Activated CD8-positive, alpha-beta memory T cell treated with anti-CD3 and anti-CD28 coated beads for 24 hours (primary cell): ENCODE results near the gene CLMP.

ENCODE experiments used
- DNase-seq: peaks from one replicate; pipeline ENCODE4 v3.0.0-alpha.2; 2020

Gene CLMP

GRCh38 chr11:123195188-123196059 is at the start of gene CLMP:
TSS of gene CLMP (minus strand) at chr11:123195248. CDS start at chr11:123194940, 308 bp downstream.
- DNase-seq = peak; percentile 58

- DNase-seq = no peak
Observed at GRCh38 chr11:123241874-123242543, 47.0 kb upstream of the CLMP start.

GRCh38 chr11:123241294-123241693 is 46.2 kb upstream of the CLMP start:
- no peak for DNase-seq

GRCh38 chr11:123239191-123240150 is 44.4 kb upstream of the CLMP start:
- no peak for DNase-seq

- no peak for DNase-seq
Observed at GRCh38 chr11:123238297-123238696, 43.2 kb upstream of the CLMP start.

- no peak for DNase-seq
Observed at GRCh38 chr11:123236879-123237278, 41.8 kb upstream of the CLMP start.

- no peak for DNase-seq
Observed at GRCh38 chr11:123235656-123236261, 40.7 kb upstream of the CLMP start.

GRCh38 chr11:123235117-123235655 is 40.1 kb upstream of the CLMP start:
- DNase-seq = peak; percentile 75

GRCh38 chr11:123233975-123234334 is 38.9 kb upstream of the CLMP start:
- DNase-seq = no peak

GRCh38 chr11:123233280-123233974 is 38.4 kb upstream of the CLMP start:
- DNase-seq = no peak

GRCh38 chr11:123231777-123232176 is 36.7 kb upstream of the CLMP start:
- no peak for DNase-seq

GRCh38 chr11:123231256-123231655 is 36.2 kb upstream of the CLMP start:
- no peak for DNase-seq

- no peak for DNase-seq
Observed at GRCh38 chr11:123230346-123230745, 35.3 kb upstream of the CLMP start.

- DNase-seq = no peak
Observed at GRCh38 chr11:123228496-123229163, 33.6 kb upstream of the CLMP start.

GRCh38 chr11:123227763-123228495 is 32.9 kb upstream of the CLMP start:
- no peak for DNase-seq

- DNase-seq = no peak
Observed at GRCh38 chr11:123221584-123221983, 26.5 kb upstream of the CLMP start.

- no peak for DNase-seq
Observed at GRCh38 chr11:123221096-123221561, 26.1 kb upstream of the CLMP start.

- no peak for DNase-seq
Observed at GRCh38 chr11:123219066-123219690, 24.1 kb upstream of the CLMP start.

GRCh38 chr11:123218451-123218850 is 23.4 kb upstream of the CLMP start:
- no peak for DNase-seq

GRCh38 chr11:123217897-123218296 is 22.8 kb upstream of the CLMP start:
- DNase-seq = no peak
